Activated CD4-positive, alpha-beta T cell treated with anti-CD3 and anti-CD28 coated beads, Interleukin-2, amount 50 U/mL, for 48 hours (primary cell): ENCODE data around the gene MYO18B.

Experiments used
- DNase-seq, 2 experiments: peaks; one replicate each; pipeline ENCODE4 v3.0.0-alpha.2; 2020

Gene MYO18B

GRCh38 chr22:25714739-25715138 lies 27.2 kb upstream of the MYO18B start:
- DNase-seq = no peak

GRCh38 chr22:25716637-25717036 lies 25.4 kb upstream of the MYO18B start:
- DNase-seq = no peak

GRCh38 chr22:25718135-25718840 lies 23.7 kb upstream of the MYO18B start:
- no peak for DNase-seq

- no peak for DNase-seq
Measured at GRCh38 chr22:25722223-25722622, 19.8 kb upstream of the MYO18B start.

- no peak for DNase-seq
Measured at GRCh38 chr22:25722626-25723025, 19.4 kb upstream of the MYO18B start.

- DNase-seq = no peak
Measured at GRCh38 chr22:25726241-25726640, 15.7 kb upstream of the MYO18B start.

GRCh38 chr22:25728071-25728470 lies 13.9 kb upstream of the MYO18B start:
- no peak for DNase-seq

GRCh38 chr22:25729016-25729995 lies 12.7 kb upstream of the MYO18B start:
- DNase-seq = no peak

GRCh38 chr22:25735650-25736049 lies 6.3 kb upstream of the MYO18B start:
- no peak for DNase-seq

- peak; percentile 21 to 43 for DNase-seq
Measured at GRCh38 chr22:25736378-25737011, 5.5 kb upstream of the MYO18B start.

- no peak for DNase-seq
Measured at GRCh38 chr22:25739659-25740344, 2.2 kb upstream of the MYO18B start.

- no peak for DNase-seq
Measured at GRCh38 chr22:25742918-25743708, 1.1 kb downstream of the MYO18B start.

- no peak for DNase-seq
Measured at GRCh38 chr22:25744694-25745093, 2.7 kb downstream of the MYO18B start.

GRCh38 chr22:25745341-25746011 lies 3.5 kb downstream of the MYO18B start:
- no peak for DNase-seq

- DNase-seq = no peak
Measured at GRCh38 chr22:25746012-25746373, 4.0 kb downstream of the MYO18B start.

- DNase-seq = no peak
Measured at GRCh38 chr22:25747245-25747944, 5.4 kb downstream of the MYO18B start.

GRCh38 chr22:25748140-25748539 lies 6.2 kb downstream of the MYO18B start:
- DNase-seq = no peak

GRCh38 chr22:25748704-25749103 lies 6.7 kb downstream of the MYO18B start:
- no peak for DNase-seq

GRCh38 chr22:25749420-25750169 lies 7.6 kb downstream of the MYO18B start:
- DNase-seq = peak; percentile 50 to 54

- DNase-seq = no peak
Measured at GRCh38 chr22:25750569-25751173, 8.7 kb downstream of the MYO18B start.
